K562 (cell line): Measurements from ENCODE around the gene HDAC6. TPM values are rescaled to one million over a fixed set of nuclear protein-coding genes. Genes with fewer than 3 reads are reported as not detected.

Experiments used
- AFF1 ChIP-seq, 2 experiments: fragments of 450-650 bp; IDR thresholded peaks; 2 replicates each; pipeline ENCODE4 v1.6.1; 2018; ENCODE audit warnings: mild to moderate bottlenecking in 2 of 2, low read depth in 1 of 2; ENCODE audit not compliant: partially characterized antibody in 2 of 2
- ARNT ChIP-seq, 2 experiments: fragments of 450-650 bp; IDR thresholded peaks; 2 replicates each; pipeline ENCODE4 v1.6.1; 2016; ENCODE audit warnings: mild to moderate bottlenecking in 1 of 2
- BHLHE40 ChIP-seq: IDR thresholded peaks from 2 replicates; pipeline ENCODE4 v1.6.1; 2011; ENCODE audit warnings: low read length, improper control_type of control experiment
- BRD4 ChIP-seq: fragments of 200-600 bp; sonication (generic); IDR thresholded peaks from 2 replicates; pipeline ENCODE4 v1.6.1; 2017; ENCODE audit warnings: inconsistent platforms
- CBX5 ChIP-seq: IDR thresholded peaks from 2 replicates; pipeline ENCODE4 v1.6.1; 2014; ENCODE audit warnings: low read depth, borderline replicate concordance
- CC2D1A ChIP-seq: fragments of 450-650 bp; IDR thresholded peaks from 2 replicates; pipeline ENCODE4 v1.6.1; 2017; ENCODE audit warnings: mild to moderate bottlenecking
- DPF2 ChIP-seq: fragments of 450-650 bp; IDR thresholded peaks from 2 replicates; pipeline ENCODE4 v1.6.1; 2016
- EHMT2 ChIP-seq: fragments of 450-650 bp; IDR thresholded peaks from 2 replicates; pipeline ENCODE4 v1.6.1; 2018; ENCODE audit warnings: antibody characterized with exemption
- ELF1 ChIP-seq: fragments of 200-800 bp; sonication (Bioruptor generic); IDR thresholded peaks from 2 replicates; pipeline ENCODE4 v1.6.1; 2016; ENCODE audit warnings: missing genetic modification characterization, missing compliant biosample characterization
- ELF4 ChIP-seq: fragments of 450-650 bp; formaldehyde crosslinking; IDR thresholded peaks from 2 replicates; pipeline ENCODE4 v1.4.0; 2022; ENCODE audit warnings: missing genetic modification characterization
- ETV6 ChIP-seq, 3 experiments: fragments of 150-350 bp in 1 of 3; sonication (generic) in 1 of 3; formaldehyde crosslinking in 1 of 3; IDR thresholded peaks; 2 replicates each; pipeline versions ENCODE4 v1.6.1 to v1.8.0; 2014 to 2022; ENCODE audit warnings: borderline replicate concordance in 2 of 3, low read depth in 2 of 3, antibody characterized with exemption in 1 of 3, low read length in 1 of 3, mild to moderate bottlenecking in 1 of 3, missing genetic modification reagents in 1 of 3
- FOSL1 ChIP-seq: fragments of 200-800 bp; sonication (Bioruptor generic); conservative IDR thresholded peaks from 2 replicates; pipeline ENCODE4 v1.6.1; 2016; ENCODE audit warnings: missing genetic modification characterization, missing compliant biosample characterization
- HNRNPL ChIP-seq: fragments of 200-400 bp; formaldehyde crosslinking; IDR thresholded peaks from 2 replicates; pipeline ENCODE4 v1.6.1; 2017; ENCODE audit warnings: low read depth, mild to moderate bottlenecking, low read length
- MBD2 ChIP-seq: sonication (generic); IDR thresholded peaks from 2 replicates; pipeline ENCODE4 v1.6.1; 2016; ENCODE audit warnings: low read depth, borderline replicate concordance
- MYNN ChIP-seq, 2 experiments: sonication (generic); formaldehyde crosslinking in 1 of 2; IDR thresholded peaks; 2 replicates each; pipeline versions ENCODE4 v1.5.0 to v1.6.1; 2016 to 2020; ENCODE audit warnings: antibody characterized with exemption in 1 of 2, missing genetic modification reagents in 1 of 2
- NFIC ChIP-seq: fragments of 450-650 bp; IDR thresholded peaks from 2 replicates; pipeline ENCODE4 v1.6.1; 2017; ENCODE audit warnings: mild to moderate bottlenecking, inconsistent platforms
- NFRKB ChIP-seq: fragments of 450-650 bp; IDR thresholded peaks from 2 replicates; pipeline ENCODE4 v1.6.1; 2016; ENCODE audit warnings: low read depth
- PHF21A ChIP-seq: fragments of 450-650 bp; IDR thresholded peaks from 2 replicates; pipeline ENCODE4 v1.6.1; 2017; ENCODE audit warnings: low read depth, borderline replicate concordance
- SAFB ChIP-seq: fragments of 200-400 bp; formaldehyde crosslinking; IDR thresholded peaks from 2 replicates; pipeline ENCODE4 v1.6.1; 2017; ENCODE audit warnings: low read depth, low read length, borderline replicate concordance
- SOX6 ChIP-seq: fragments of 450-650 bp; IDR thresholded peaks from 2 replicates; pipeline ENCODE4 v1.6.1; 2014; ENCODE audit warnings: mild to moderate bottlenecking
- TCF15 ChIP-seq: fragments of 250-450 bp; sonication (Bioruptor Pico); IDR thresholded peaks from 2 replicates; pipeline ENCODE4 v1.8.0; 2022; ENCODE audit warnings: moderate library complexity, mild to moderate bottlenecking, inconsistent platforms
- THRB ChIP-seq: fragments of 450-650 bp; formaldehyde crosslinking; conservative IDR thresholded peaks from 2 replicates; pipeline ENCODE4 v1.4.0; 2022; ENCODE audit warnings: mild to moderate bottlenecking, missing genetic modification characterization
- ZBED1 ChIP-seq: IDR thresholded peaks from 2 replicates; pipeline ENCODE4 v1.6.1; 2014
- ZKSCAN8 ChIP-seq: fragments of 200-800 bp; sonication (Bioruptor generic); IDR thresholded peaks from 2 replicates; pipeline ENCODE4 v1.6.1; 2016; ENCODE audit warnings: missing genetic modification characterization, missing compliant biosample characterization
- ZNF699 ChIP-seq: fragments of 250-450 bp; sonication (Bioruptor Pico); IDR thresholded peaks from 2 replicates; pipeline ENCODE4 v1.8.0; 2021; ENCODE audit warnings: mild to moderate bottlenecking, moderate library complexity; ENCODE audit not compliant: insufficient replicate concordance
- polyA plus RNA-seq, 8 experiments: library from polyadenylated mRNA; depleted of rRNA in 4 of 8; stranded (reverse) in 5 of 8; unstranded in 3 of 8; fragments of >200 nt; fragmentation: Nextera tagmentation in 2 of 8; fragmentation: Illumina TruSeq in 1 of 8; extraction: Ambion mirVana in 2 of 8; extraction: Trizol in 1 of 8; gene quantifications; 2 replicates each; pipeline versions ENCODE4 v1.2.1 to v1.2.3, GENCODE V29; 2011 to 2014; ENCODE audit warnings: inconsistent platforms in 1 of 8, missing spikeins in 1 of 8
- total RNA-seq, 7 experiments: library from RNA; depleted of rRNA in 6 of 7; stranded (reverse); fragments of >200 nt in 6 of 7; fragmentation: Illumina TruSeq in 2 of 7; extraction: Trizol in 2 of 7; gene quantifications; 2 replicates each; pipeline versions ENCODE4 v1.2.1 to v1.2.3, GENCODE V29; 2011 to 2021; ENCODE audit warnings: low replicate concordance in 1 of 7

Gene HDAC6
- total and polyA plus RNA-seq, 9 of the 15 experiments (the other 6 are each of a cell fraction or from before 2014, with no cell fraction given) = 29.9 to 101 (median 71.2) TPM

DNA sequence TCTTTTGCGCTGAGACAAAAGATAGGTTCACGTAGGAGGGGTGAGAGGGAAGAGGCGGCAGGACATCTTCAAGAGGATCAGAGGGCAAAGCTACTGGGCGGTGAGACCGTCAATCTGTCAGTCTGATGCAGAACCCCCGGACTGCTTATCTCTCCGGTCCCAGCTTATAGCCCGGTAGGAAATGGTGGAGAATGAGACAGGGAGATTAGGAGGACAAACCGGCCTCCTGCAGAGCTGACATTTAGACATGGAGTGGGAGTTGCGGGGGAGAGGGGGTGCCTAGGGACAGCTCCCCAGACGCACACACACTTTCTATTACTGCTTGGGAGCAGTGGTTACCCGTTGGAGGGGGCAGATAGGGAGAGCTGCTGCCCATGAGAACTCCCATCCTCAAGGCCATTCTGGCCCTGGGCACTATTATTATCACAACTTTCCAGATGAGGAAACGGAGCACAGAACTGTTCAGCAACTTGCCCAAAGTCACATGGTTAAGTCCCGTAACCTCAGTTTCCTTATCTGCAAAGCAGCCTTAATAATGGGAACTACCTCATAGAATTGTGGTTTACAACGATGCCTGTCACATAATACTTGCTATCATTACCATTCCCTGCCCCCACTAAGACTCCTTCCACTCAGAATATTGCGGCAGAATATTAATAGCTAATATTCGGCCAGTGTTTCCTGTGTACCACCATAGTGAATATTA is 1.1 kb upstream of the HDAC6 start (continued):
- TF ChIP-seq AFF1 (IDR thresholded peaks at IDR 0.05; ENCODE audit: low read depth in 1 of 2, partially characterized antibody in 2 of 2) = peak; percentile 13 to 85
- TF ChIP-seq SOX6 = peak; percentile 95
- peak; percentile 96 for TF ChIP-seq BRD4
- TF ChIP-seq CC2D1A = peak; percentile 97
- TF ChIP-seq ELF1 (tag) = peak; percentile 59
- TF ChIP-seq MBD2 = peak; percentile 93
- peak; percentile 86; the same call in 1 of the 2 replicates for TF ChIP-seq MYNN (IDR thresholded peaks at IDR 0.05)
- TF ChIP-seq MYNN (CRISPR knock-in tag; IDR thresholded peaks at IDR 0.05) = no peak
- peak; percentile 94 for TF ChIP-seq NFIC
- no peak for TF ChIP-seq ZNF699 (CRISPR knock-in tag)
- no peak for TF ChIP-seq THRB (CRISPR knock-in tag)
- peak in 1 of 2 experiments; percentile 78; a peak in 1 of 4 replicates for TF ChIP-seq ETV6 (IDR thresholded peaks at IDR 0.05; ENCODE audit: borderline replicate concordance in 1 of 2, low read depth in 2 of 2, low read length in 1 of 2)
- no peak for TF ChIP-seq ETV6 (CRISPR knock-in tag; IDR thresholded peaks at IDR 0.05; ENCODE audit: borderline replicate concordance)
- TF ChIP-seq BHLHE40 = peak; percentile 65
- TF ChIP-seq NFRKB = peak; percentile 95
- peak; percentile 91 to 96 for TF ChIP-seq ARNT (IDR thresholded peaks at IDR 0.05)
- TF ChIP-seq FOSL1 (tag) = peak; percentile 56
- peak; percentile 87 for TF ChIP-seq ZBED1
- peak; percentile 44; the same call in 1 of the 2 replicates for TF ChIP-seq ELF4 (CRISPR knock-in tag)
- TF ChIP-seq HNRNPL = no peak
- TF ChIP-seq SAFB = no peak
- peak; percentile 68; the same call in 1 of the 2 replicates for TF ChIP-seq ZKSCAN8 (CRISPR knock-in tag)
- TF ChIP-seq CBX5 = 0 out of 2 replicates have a peak, but pooled peaks have one; percentile 17
- TF ChIP-seq TCF15 (CRISPR knock-in tag) = no peak
- 0 out of 2 replicates have a peak, but pooled peaks have one; percentile 32 for TF ChIP-seq PHF21A
- TF ChIP-seq EHMT2 = 0 out of 2 replicates have a peak, but pooled peaks have one; percentile 28
- TF ChIP-seq DPF2 = peak; percentile 99
